Measurements from ENCODE around the gene NLRC3.

GRCh38 chr16:3573146-3573815 lies 3.9 kb downstream of the NLRC3 start:
- TF ChIP-seq EZH2 (IDR thresholded peaks at IDR 0.05; ENCODE audit: insufficient read depth, poor library complexity, severe bottlenecking) (no peak), EZH2phosphoT487 (IDR thresholded peaks at IDR 0.05; ENCODE audit: insufficient read depth, low read depth) (no peak)
